ENCODE measurements around the gene TROAP. TPM values are rescaled to one million over a fixed set of nuclear protein-coding genes. Genes with fewer than 3 reads are reported as not detected.
"Not testable (repeated sequence)": the region's sequence is repeated elsewhere in the genome, so short reads cannot be mapped to it uniquely, and the experiment has no call there.

Gene TROAP
- polyA plus RNA-seq, 3 donors from 2014 or later, result 1.9 to 4.1 (median 2.6) TPM

DNA sequence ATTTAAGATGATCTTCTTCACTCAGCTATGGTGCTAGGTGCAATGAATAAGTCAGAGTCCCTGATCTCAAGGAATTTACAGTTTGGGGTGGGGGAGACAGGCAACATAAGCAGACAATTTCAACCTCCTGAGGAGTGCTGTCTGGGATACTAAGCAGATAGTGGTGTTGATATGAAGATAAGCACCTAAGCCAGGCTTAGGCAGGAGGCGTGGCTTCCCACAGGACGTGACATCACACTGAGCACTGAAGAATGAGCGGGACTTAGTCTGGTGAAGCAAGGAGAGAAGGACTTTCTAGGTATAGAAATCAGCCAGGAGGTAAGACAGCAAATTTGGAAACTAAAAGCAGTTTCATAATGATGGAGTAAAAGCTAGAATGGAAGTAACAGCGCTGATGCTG is 21.3 kb upstream of the TROAP start:
- DNase-seq, result no peak
- Mint-ChIP-seq H3K4me1 (peaks cover 0 to 3% of the 10 kb centered on the region in 2 donors), H3K27ac (no peak overlapping the region), H3K27me3 (ENCODE audit: low read depth in 3 of 3) (peaks cover 14 to 30% (median 15%) of the 10 kb centered on the region in 3 donors), H3K9me3 (peaks cover 0 to 1% (median 0%) of the 10 kb centered on the region in 6 donors), H3K36me3 (peaks cover 0 to 3% (median 0%) of the 10 kb centered on the region in 3 donors), H3K4me3 (no peak overlapping the region)

DNA sequence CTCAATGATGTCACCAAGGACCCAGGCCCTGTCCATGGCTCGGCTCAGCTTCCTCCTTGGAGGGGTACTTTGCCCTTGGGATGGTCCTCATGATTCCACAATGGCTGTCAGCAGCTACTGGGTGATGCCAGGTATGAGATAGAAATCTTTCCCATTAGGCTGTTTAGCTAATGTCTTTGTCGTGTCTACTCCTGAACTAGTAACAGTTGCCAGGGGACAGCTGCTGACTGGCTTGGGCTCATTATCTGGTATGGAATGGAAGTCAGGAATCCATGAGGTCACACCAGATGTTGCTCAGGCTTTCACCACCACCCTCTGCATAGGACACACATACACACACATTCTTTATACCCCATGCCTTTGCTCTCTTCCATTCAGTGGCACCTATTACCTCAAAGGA is 18.9 kb upstream of the TROAP start:
- peaks cover 3 to 33% (median 9%) of the 10 kb centered on the region in 3 donors for H3K27me3 Mint-ChIP-seq (ENCODE audit: low read depth in 3 of 3)

DNA sequence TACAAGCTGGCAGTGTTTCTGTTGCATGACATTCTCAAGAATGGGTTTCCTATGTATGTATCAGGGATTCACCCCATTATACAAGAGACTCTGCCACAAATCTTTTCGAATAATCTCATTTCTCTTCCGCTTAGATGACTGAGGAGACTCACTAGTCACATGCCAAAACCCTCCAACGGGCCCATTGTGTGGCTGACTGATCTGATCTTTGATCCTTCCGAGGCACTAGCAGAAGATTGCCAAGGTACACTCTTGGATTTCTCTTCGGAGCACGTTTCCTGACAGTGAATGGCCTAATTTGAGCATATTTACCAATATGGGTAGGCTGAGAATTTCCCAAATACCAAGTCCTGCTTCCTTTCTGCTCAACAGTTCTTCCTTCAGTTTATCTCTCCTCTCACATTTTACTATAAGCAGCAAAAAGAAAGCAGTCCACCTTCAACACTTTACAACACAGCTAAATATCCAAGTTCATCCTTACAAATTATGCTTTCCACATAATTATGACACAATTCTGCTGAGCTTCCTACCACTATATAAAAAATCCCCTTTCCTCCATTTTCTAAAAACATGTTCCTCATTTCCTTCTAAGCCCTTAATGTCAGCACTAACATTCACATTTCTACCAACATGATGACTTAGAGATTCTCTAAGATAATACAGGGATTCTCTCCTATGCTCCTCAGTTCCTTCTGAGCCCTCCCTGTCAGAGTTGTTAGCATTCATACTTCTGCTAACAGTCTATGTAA is 17.1 kb upstream of the TROAP start:
- Mint-ChIP-seq H3K4me1 (no peaks in the 10 kb centered on the region), H3K9me3 (no peaks in the 10 kb centered on the region), H3K27ac (no peak overlapping the region), H3K27me3 (ENCODE audit: low read depth in 3 of 3) (peaks cover 3 to 35% (median 9%) of the 10 kb centered on the region in 3 donors), H3K36me3 (peaks cover 0 to 3% (median 0%) of the 10 kb centered on the region in 3 donors), H3K4me3 (no peak overlapping the region)
- no peak for DNase-seq

More for the DNA sequence above, 18.9 kb upstream of the TROAP start:
- H3K27ac Mint-ChIP-seq, result no peak overlapping the region
- no peaks in the 10 kb centered on the region for H3K9me3 Mint-ChIP-seq
- no peak for DNase-seq
- no peak overlapping the region for H3K4me3 Mint-ChIP-seq
- no peaks in the 10 kb centered on the region for H3K4me1 Mint-ChIP-seq
- peaks cover 0 to 3% (median 0%) of the 10 kb centered on the region in 3 donors for H3K36me3 Mint-ChIP-seq

DNA sequence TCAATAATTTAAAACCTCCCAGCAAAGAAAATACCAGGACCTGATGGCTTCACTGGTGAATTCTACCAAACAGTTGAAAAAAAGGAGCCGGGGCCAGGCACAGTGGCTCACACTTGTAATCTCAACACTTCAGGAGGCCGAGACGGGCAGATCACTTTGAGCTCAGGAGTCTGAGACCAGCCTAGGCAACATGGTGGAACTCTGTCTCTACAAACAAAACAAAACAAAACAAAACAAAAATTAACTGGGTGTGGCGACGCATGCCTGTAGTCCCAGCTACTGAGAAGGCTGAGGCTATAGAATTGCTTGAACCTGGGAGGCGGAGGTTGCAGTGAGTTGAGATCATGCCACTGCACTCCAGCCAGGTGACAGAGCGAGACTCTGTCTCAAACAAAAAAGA is 13.7 kb upstream of the TROAP start:
- Mint-ChIP-seq H3K27ac (no peak overlapping the region), H3K36me3 (peaks cover 0 to 3% (median 0%) of the 10 kb centered on the region in 3 donors), H3K27me3 (ENCODE audit: low read depth in 3 of 3) (peaks cover 2 to 26% (median 8%) of the 10 kb centered on the region in 3 donors), H3K4me1 (no peaks in the 10 kb centered on the region), H3K4me3 (no peak overlapping the region), H3K9me3 (no peaks in the 10 kb centered on the region)
- no peak for DNase-seq

DNA sequence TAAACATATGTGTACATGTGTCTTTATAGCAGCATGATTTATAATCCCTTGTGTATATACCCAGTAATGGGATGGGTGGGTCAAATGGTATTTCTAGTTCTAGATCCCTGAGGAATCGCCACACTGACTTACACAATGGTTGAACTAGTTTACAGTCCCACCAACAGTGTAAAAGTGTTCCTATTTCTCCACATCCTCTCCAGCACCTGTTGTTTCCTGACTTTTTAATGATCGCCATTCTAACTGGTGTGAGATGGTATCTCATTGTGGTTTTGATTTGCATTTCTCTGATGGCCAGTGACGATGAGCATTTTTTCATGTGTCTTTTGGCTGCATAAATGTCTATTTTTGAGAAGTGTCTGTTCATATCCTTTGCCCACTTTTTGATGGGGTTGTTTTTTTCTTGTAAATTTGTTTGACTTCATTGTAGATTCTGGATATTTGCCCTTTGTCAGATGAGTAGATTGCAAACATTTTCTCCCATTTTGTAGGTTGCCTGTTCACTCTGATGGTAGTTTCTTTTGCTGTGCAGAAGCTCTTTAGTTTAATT is 12.5 kb upstream of the TROAP start:
- not testable (repeated sequence) for H3K4me3 Mint-ChIP-seq, DNase-seq, H3K4me1 Mint-ChIP-seq, H3K27ac Mint-ChIP-seq, H3K9me3 Mint-ChIP-seq, H3K36me3 Mint-ChIP-seq
- peaks cover 0 to 23% (median 8%) of the 10 kb centered on the region in 3 donors for H3K27me3 Mint-ChIP-seq (ENCODE audit: low read depth in 3 of 3)

DNA sequence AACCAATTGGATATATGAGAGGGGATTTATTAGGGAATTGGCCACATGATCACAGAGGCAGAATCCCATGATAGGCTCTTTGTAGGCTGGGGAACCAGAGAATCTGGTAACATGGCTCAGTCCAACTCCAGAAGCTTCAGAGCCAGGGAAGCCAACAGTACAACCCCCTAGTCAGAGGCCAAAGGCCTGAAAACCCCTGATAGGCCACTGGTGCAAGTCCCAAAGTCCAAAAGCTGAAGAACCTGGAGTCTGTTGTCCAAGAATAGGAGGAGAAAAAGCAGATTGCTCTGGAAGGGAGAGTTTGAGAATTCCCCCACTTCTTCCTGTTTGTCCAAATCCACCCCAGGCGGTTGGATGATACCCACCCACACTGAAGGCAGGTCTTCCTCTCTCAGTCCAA is 8.2 kb upstream of the TROAP start:
- Mint-ChIP-seq H3K36me3 (no peaks in the 10 kb centered on the region), H3K4me3 (no peak overlapping the region), H3K27ac (no peak overlapping the region), H3K4me1 (no peaks in the 10 kb centered on the region), H3K27me3 (ENCODE audit: low read depth in 3 of 3) (peaks cover 0 to 5% (median 5%) of the 10 kb centered on the region in 3 donors), H3K9me3 (no peaks in the 10 kb centered on the region)
- DNase-seq, result no peak

GRCh38 chr12:49317118-49317517 is 5.9 kb upstream of the TROAP start:
- not testable (repeated sequence) for H3K36me3 Mint-ChIP-seq; DNase-seq; H3K9me3 Mint-ChIP-seq; H3K27ac Mint-ChIP-seq; H3K4me1 Mint-ChIP-seq; H3K4me3 Mint-ChIP-seq; H3K27me3 Mint-ChIP-seq (ENCODE audit: low read depth in 3 of 3)

DNA sequence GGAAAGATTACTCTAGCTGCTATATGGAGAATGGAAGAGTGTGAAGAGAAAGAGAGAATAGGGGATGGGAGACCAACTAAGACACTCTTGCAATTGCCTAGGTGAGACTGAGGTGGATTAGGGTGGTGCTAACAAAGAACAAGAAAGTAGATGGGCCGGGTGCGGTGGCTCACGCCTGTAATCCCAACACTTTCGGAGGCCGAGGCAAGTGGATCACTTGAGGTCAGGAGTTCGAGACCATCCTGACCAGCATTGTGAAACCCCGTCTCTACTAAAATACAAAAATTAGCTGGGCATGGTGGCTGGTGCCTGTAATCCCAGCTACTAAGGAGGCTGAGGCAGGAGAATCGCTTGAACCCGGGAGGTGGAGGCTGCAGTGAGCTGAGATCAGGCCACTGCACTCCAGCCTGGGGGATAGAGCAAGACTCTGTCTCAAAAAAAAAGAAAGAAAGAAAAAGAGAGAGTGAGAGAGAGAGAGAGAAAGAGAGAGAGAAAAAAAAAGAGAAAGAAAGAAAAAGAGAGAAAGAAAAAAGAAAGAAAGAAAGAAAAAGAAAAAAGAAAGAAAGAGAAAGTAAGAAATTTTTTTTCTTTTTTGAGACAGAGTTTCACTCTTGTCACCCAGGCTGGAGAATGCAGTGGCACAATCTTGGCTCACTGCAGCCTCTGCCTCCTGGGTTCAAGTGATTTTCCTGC is 2.5 kb upstream of the TROAP start:
- Mint-ChIP-seq H3K4me1 (peaks cover 17 to 20% of the 10 kb centered on the region in 2 donors), H3K4me3 (peak overlapping the region; percentile 35 to 55 (median 47))
- DNase-seq; H3K36me3 Mint-ChIP-seq; H3K27me3 Mint-ChIP-seq (ENCODE audit: low read depth in 3 of 3); H3K27ac Mint-ChIP-seq; H3K9me3 Mint-ChIP-seq: not testable (repeated sequence)

GRCh38 chr12:49322367-49322707 is 718 bp upstream of the TROAP start:
- Mint-ChIP-seq H3K27ac (peak overlapping the region in 5 of 6 donors; percentile 64 to 85 (median 76)), H3K27me3 (ENCODE audit: low read depth in 3 of 3) (peaks cover 0 to 7% (median 2%) of the 10 kb centered on the region in 3 donors), H3K4me1 (peaks cover 17 to 20% of the 10 kb centered on the region in 2 donors), H3K9me3 (no peaks in the 10 kb centered on the region), H3K4me3 (peak overlapping the region; percentile 86 to 97 (median 91)), H3K36me3 (no peaks in the 10 kb centered on the region)
- DNase-seq, result no peak

GRCh38 chr12:49323524-49324097 is 556 bp downstream of the TROAP start:
- no peak for DNase-seq
- Mint-ChIP-seq H3K36me3 (no peaks in the 10 kb centered on the region), H3K9me3 (no peaks in the 10 kb centered on the region), H3K27me3 (ENCODE audit: low read depth in 3 of 3) (peaks cover 0 to 7% (median 2%) of the 10 kb centered on the region in 3 donors), H3K4me1 (peaks cover 17 to 20% of the 10 kb centered on the region in 2 donors), H3K27ac (peak overlapping the region in 2 of 6 donors; percentile 23 to 68), H3K4me3 (peak overlapping the region; percentile 86 to 97 (median 91))

DNA sequence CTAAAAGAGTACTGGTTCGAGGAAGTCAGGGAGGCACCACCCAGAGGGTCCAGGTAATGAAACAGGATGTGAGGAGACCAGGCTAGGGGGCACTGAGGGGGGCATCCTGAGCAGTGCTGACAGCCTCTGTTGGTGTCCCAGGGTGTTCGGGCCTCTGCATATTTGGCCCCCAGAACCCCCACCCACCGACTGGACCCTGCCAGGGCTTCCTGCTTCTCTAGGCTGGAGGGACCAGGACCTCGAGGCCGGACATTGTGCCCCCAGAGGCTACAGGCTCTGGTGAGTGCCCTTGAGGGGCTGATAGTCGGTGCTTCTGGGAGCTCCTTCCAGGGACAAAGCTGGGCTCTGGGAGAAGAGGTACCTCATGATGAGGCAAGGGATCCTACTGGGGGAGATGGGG is 2.6 kb downstream of the TROAP start:
- H3K9me3 Mint-ChIP-seq, result no peaks in the 10 kb centered on the region
- DNase-seq, result no peak
- no peaks in the 10 kb centered on the region for H3K36me3 Mint-ChIP-seq
- peaks cover 17 to 20% of the 10 kb centered on the region in 2 donors for H3K4me1 Mint-ChIP-seq
- H3K27ac Mint-ChIP-seq, result no peak overlapping the region
- no peak overlapping the region for H3K4me3 Mint-ChIP-seq
- peaks cover 0 to 7% (median 2%) of the 10 kb centered on the region in 3 donors for H3K27me3 Mint-ChIP-seq (ENCODE audit: low read depth in 3 of 3)

DNA sequence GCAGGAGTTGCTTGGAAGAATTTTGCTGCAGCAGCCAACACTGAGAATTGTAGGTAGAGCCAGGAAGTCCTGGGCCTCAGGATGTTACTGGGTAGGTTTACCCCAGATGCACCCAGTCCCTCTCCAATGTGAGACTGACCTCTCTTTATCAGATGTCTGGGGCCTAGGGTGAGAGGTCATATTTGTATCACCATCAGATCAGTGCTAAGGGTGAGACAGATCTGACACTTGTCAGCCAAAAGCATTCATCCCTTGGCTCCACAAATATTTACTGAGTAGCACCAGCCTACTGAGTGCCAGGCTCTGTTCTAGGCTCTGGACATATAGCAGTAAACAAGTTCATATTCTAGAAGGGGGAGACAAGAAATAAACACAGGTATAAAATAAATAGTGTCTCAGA is 4.3 kb downstream of the TROAP start:
- H3K36me3 Mint-ChIP-seq, result peaks cover 0 to 3% (median 0%) of the 10 kb centered on the region in 3 donors
- no peak overlapping the region for H3K4me3 Mint-ChIP-seq
- H3K27me3 Mint-ChIP-seq (ENCODE audit: low read depth in 3 of 3), result peaks cover 1 to 9% (median 5%) of the 10 kb centered on the region in 3 donors
- H3K9me3 Mint-ChIP-seq, result no peaks in the 10 kb centered on the region
- peaks cover 12 to 15% of the 10 kb centered on the region in 2 donors for H3K4me1 Mint-ChIP-seq
- H3K27ac Mint-ChIP-seq, result no peak overlapping the region
- no peak for DNase-seq

DNA sequence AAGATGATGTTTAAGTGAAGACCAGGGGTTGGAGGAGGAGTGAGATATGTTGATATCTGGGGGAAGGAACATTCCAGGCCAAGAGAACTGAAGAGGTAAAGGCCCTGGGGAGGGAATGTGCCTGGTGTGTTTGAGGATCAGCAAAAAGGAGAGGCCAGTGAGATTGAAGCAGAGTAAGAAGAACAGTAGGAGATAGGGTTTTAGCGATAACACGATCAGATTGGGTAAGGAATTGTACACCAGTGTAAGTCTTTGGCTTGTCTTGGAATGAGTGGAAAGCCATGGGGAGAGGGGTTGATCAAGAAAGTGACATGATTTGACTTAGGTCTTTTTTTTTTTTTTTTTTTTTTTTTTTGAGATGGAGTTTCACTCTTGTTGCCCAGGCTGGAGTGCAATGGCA is 4.8 kb downstream of the TROAP start:
- Mint-ChIP-seq H3K4me1 (peaks cover 10 to 12% of the 10 kb centered on the region in 2 donors), H3K27me3 (ENCODE audit: low read depth in 3 of 3) (peaks cover 2 to 10% (median 4%) of the 10 kb centered on the region in 3 donors), H3K9me3 (no peaks in the 10 kb centered on the region), H3K4me3 (no peak overlapping the region), H3K36me3 (peaks cover 0 to 3% (median 0%) of the 10 kb centered on the region in 3 donors), H3K27ac (no peak overlapping the region)
- no peak for DNase-seq

DNA sequence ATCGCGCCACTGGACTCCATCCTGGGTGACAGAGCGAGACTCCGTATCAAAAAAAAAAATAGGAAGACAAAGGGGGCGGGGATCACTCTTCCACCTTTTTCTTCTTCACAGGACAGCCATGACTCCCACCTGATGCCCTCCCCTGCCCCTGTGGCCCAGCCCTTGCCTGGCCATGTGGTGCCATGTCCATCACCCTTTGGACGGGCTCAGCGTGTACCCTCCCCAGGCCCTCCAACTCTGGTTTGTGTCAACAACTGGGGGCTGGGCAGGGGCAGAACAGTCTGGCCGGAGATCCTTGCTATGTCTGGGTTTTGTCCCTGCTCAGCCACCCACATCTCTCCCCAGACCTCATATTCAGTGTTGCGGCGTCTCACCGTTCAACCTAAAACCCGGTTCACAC is 5.8 kb downstream of the TROAP start:
- peaks cover 3 to 11% (median 3%) of the 10 kb centered on the region in 3 donors for H3K27me3 Mint-ChIP-seq (ENCODE audit: low read depth in 3 of 3)
- H3K9me3 Mint-ChIP-seq, result no peaks in the 10 kb centered on the region
- no peak for DNase-seq
- H3K4me3 Mint-ChIP-seq, result no peak overlapping the region
- H3K36me3 Mint-ChIP-seq, result peaks cover 0 to 3% (median 0%) of the 10 kb centered on the region in 3 donors
- H3K27ac Mint-ChIP-seq, result no peak overlapping the region
- H3K4me1 Mint-ChIP-seq, result peaks cover 5 to 7% of the 10 kb centered on the region in 2 donors
